Lower leg skin (tissue), 4 donors: ENCODE data around the gene EIF3D. TPM values are rescaled to one million over a fixed set of nuclear protein-coding genes. Genes with fewer than 3 reads are reported as not detected.

Experiments used
- DNase-seq, 2 donors: peaks; one replicate each; pipeline ENCODE4 v3.0.0-alpha.2; 2019; ENCODE audit warnings: low spot score in 2 of 2
- H3K4me3 ChIP-seq: fragments of 200-600 bp; sonication (generic); 2 replicates; pipeline ENCODE4 v1.5.1; 2017; ENCODE audit warnings: mild to moderate bottlenecking, low read depth; ENCODE audit not compliant: poor library complexity, severe bottlenecking
- CTCF ChIP-seq, 3 donors: fragments of 450-650 bp; IDR thresholded peaks; one replicate each; pipeline ENCODE4 v1.5.1; 2016; ENCODE audit warnings: antibody characterized with exemption in 3 of 3, mild to moderate bottlenecking in 3 of 3, moderate library complexity in 2 of 3
- POLR2A ChIP-seq, 2 donors: fragments of 450-650 bp; IDR thresholded peaks; one replicate each; pipeline ENCODE4 v1.6.1; 2016 to 2017; ENCODE audit warnings: antibody characterized with exemption in 2 of 2, mild to moderate bottlenecking in 1 of 2, moderate library complexity in 1 of 2
- WGBS, 2 donors: methylation state at CpG; one replicate each; pipeline ENCODE4 v1.1.5; 2018; 5-methylcytosine and 5-hydroxymethylcytosine counted together
- intact Hi-C: fragments of 100-400 bp; cut with DNase I; formaldehyde crosslinking; loops from one replicate; pipeline ENCODE4 v1.15.0; 2023; ENCODE audit warnings: low total_unique reads
- total RNA-seq, 4 donors: library from RNA; depleted of rRNA; stranded (reverse); fragments of >200 nt; gene quantifications; one replicate each; pipeline ENCODE4 v1.1.0, GENCODE V29; 2016

The EIF3D gene
- total RNA-seq, 4 donors from 2014 or later: 305 to 489 (median 386) TPM

DNA sequence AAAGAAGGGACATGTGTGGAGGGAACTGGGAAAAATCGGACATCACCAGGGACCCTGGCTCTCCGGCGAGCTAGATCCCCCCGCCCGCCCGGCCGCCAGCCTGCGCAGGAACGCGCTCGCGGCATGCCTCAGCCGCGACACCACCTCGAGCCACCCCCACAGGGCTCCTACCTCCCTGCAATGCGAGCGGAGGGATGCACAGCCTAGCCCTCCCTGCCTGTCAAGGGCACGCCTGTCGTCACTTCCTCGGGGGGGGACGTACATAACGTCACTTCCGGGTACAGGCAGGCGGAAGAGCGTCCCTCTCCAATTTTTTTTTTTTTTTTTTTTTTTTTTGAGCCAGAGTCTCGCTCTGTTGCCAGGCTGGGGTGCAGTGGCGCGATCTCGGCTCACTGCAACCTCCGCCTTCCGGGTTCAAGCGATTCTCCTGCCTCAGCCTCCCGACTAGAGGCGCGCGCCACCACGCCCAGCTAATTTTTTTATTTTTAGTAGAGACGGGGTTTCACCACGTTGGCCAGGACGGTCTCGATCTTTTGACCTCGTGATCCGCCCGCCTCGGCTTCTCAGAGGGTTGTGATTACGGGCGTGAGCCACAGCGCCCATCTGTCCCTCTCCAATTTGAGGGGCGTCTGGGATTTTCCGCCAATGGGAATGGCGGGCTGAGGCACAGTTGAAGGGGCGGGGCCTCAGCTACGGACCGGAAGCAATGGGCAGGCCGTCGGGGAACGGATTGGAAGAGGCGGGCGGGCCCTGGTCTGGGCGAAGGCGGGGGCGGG is 47.4 kb downstream of the EIF3D start, which contains the start of gene TXN2:
Gene TXN2, minus strand, starts transcription at position 248 of the 776 bp plus-strand sequence. CDS start 803 bp downstream, outside the sequence.
- no peak for TF ChIP-seq POLR2A (IDR thresholded peaks at IDR 0.05)
- no peak for TF ChIP-seq CTCF (IDR thresholded peaks at IDR 0.05)
- WGBS, 2 donors: 0% methylated on average over 62 of the region's 62 CpGs
- peak; percentile 96 to 99 for DNase-seq
- peak within 1 kb of the TSS; percentile 54 for H3K4me3 ChIP-seq
- intact Hi-C loops: no loop called here

GRCh38 chr22:36480941-36481392 is 48.0 kb downstream of the EIF3D start:
- peak overlapping the region; percentile 54 for H3K4me3 ChIP-seq
- WGBS, 2 donors: 6 to 10% methylated on average over 9 of the region's 9 CpGs
- intact Hi-C loops: no loop called here
- no peak for DNase-seq
- TF ChIP-seq POLR2A (IDR thresholded peaks at IDR 0.05): no peak
- TF ChIP-seq CTCF (IDR thresholded peaks at IDR 0.05): no peak

DNA sequence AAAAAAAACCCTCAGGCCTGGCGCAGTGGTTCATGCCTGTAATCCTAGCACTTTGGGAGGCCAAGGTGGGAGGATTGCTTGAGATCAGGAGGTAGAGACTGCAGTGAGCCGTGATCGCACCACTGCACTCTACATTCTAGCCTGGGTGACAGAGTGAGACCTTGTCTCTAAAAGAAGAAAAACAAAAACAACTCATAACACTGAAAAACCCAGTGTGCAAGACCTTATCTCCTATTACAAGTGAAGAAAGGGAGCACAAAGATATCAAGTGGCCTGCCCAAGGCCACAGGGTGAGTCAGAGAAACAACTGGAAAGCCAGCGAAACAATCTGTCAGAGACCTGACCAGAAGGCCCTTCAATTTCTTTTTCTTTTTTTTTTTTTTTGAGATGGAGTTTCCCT is 50.0 kb downstream of the EIF3D start:
- intact Hi-C loops: no loop called here
- 92 to 93% methylated on average over 4 of the region's 4 CpGs for WGBS, 2 donors
- no peak for TF ChIP-seq POLR2A (IDR thresholded peaks at IDR 0.05)
- no peak for TF ChIP-seq CTCF (IDR thresholded peaks at IDR 0.05)

DNA sequence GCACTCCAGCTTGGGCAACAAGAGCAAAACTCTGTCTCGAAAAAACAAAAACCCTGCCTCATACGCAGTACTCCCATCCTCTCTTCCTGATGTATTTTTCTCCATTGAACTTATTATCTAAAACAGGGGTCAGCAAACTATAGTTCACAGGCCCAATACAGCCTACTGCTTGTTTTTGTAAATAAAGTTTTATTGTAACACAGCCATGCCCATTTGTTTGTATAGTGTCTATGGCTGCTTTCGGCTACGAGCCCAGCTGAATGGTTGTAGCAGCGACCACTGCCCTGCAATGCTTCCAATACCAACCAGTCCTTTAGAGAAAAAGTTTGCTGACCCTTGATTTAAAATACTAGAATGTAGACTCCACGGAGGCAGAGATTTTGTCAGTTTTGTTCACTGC is 53.6 kb downstream of the EIF3D start:
- DNase-seq: no peak
- intact Hi-C loops: no loop called here
- 93% methylated on average over 6 of the region's 6 CpGs for WGBS, 2 donors

More for the DNA sequence above, 50.0 kb downstream of the EIF3D start:
- H3K4me3 ChIP-seq: no peak overlapping the region
- no peak for DNase-seq

DNA sequence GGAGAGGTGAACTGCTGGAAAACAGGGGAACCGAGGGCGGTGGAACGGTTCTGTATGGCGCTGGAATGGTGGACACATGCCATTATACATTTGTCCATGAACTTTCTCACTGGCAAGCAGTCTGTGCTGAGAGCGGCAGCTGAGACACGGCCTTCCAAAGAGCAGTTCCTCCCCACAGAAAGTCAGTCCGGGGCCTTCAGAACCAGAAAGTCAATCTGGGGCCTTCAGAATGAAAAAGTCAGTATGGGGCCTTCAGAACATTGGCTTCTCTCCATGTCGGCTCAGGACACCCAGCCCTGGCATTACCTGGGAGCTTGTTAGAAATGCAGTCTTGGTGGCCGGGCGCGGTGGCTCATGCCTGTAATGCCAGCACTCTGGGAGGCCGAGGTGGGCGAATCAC is 56.3 kb downstream of the EIF3D start:
- 76 to 86% methylated on average over 13 of the region's 13 CpGs for WGBS, 2 donors
- no peak overlapping the region for H3K4me3 ChIP-seq
- TF ChIP-seq CTCF (IDR thresholded peaks at IDR 0.05) (no peak), POLR2A (IDR thresholded peaks at IDR 0.05) (no peak)
- DNase-seq: peak in 1 of 2 donors; percentile 84
- intact Hi-C loops: loop anchor here (5.0 kb wide), 1 partner anchor 170 kb away; no protein-coding TSS in a partner anchor

More for the DNA sequence above, 53.6 kb downstream of the EIF3D start:
- no peak for TF ChIP-seq CTCF (IDR thresholded peaks at IDR 0.05)
- TF ChIP-seq POLR2A (IDR thresholded peaks at IDR 0.05): no peak
- no peak overlapping the region for H3K4me3 ChIP-seq
